ENCODE measurements around the gene CHM.

DNA sequence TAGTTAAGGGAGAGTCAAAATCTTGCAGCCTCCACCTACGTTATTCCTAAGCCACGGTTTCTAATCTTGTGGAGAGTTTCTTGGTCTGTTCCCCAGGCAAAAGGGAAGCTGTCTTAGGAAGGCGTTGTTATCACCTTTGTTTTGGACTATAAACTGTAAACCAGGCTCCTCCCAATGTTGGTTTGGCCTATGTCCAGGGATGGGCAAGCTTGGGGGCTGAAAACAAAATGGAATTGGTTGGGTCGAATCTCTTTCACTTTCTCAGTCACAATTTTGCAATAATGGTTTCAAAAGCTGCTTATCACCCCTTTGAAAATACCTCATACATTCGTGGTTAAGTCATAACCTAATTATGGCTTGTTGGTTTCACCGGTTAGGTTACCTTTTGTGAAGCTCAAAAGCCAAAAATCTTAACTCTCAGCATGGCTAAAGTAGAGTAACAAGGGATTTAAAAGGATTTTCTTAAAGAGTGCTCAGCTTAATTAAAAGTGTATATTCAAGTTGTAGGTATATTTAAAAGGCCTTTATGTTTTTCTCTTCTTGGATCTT is 232.1 kb downstream of the CHM start:
- TF ChIP-seq, protein P1, sequence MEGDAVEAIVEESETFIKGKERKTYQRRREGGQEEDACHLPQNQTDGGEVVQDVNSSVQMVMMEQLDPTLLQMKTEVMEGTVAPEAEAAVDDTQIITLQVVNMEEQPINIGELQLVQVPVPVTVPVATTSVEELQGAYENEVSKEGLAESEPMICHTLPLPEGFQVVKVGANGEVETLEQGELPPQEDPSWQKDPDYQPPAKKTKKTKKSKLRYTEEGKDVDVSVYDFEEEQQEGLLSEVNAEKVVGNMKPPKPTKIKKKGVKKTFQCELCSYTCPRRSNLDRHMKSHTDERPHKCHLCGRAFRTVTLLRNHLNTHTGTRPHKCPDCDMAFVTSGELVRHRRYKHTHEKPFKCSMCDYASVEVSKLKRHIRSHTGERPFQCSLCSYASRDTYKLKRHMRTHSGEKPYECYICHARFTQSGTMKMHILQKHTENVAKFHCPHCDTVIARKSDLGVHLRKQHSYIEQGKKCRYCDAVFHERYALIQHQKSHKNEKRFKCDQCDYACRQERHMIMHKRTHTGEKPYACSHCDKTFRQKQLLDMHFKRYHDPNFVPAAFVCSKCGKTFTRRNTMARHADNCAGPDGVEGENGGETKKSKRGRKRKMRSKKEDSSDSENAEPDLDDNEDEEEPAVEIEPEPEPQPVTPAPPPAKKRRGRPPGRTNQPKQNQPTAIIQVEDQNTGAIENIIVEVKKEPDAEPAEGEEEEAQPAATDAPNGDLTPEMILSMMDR (IDR thresholded peaks at IDR 0.05; ENCODE audit: insufficient read depth, low read length, poor library complexity, severe bottlenecking): no peak
- no peak for TF ChIP-seq EZH2phosphoT487 (conservative IDR thresholded peaks at IDR 0.05; ENCODE audit: low read length)
